Measurements from ENCODE around the gene ALG2.
A peak's percentile ranks its signal among the peaks of the same experiment; 100 is the strongest.

DNA sequence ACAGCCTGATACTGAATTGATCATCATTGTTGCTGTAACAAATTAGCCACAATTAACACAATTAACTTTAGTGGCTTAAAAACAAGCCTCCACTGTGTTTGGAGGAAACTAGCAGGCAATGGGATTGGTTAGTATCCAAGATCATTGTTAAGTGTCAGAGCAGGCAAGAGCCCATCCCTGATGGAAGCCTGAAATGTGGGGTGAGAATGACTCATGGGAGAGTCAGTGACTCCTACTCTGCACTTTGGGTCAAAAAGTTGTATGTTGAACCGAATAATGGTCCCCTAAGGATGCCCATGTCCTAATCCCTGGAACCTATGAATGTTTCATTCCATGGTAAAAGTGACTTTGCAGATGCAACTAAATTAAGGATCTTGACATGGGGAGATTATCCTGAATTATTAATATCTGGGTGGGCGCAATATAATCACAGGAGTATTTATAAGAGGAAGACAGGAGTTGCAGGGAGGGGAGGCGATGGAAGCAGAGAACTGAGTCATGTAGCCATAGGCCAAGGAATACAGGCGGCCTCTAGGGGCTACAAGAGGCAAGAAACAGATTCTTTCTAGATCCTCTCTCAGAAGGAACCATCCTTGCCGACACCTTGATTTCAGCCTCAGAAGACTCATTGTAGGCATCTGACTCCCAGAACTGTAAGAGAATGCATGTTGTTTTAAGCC lies 28.8 kb downstream of the ALG2 start:
- TF ChIP-seq, protein P1, sequence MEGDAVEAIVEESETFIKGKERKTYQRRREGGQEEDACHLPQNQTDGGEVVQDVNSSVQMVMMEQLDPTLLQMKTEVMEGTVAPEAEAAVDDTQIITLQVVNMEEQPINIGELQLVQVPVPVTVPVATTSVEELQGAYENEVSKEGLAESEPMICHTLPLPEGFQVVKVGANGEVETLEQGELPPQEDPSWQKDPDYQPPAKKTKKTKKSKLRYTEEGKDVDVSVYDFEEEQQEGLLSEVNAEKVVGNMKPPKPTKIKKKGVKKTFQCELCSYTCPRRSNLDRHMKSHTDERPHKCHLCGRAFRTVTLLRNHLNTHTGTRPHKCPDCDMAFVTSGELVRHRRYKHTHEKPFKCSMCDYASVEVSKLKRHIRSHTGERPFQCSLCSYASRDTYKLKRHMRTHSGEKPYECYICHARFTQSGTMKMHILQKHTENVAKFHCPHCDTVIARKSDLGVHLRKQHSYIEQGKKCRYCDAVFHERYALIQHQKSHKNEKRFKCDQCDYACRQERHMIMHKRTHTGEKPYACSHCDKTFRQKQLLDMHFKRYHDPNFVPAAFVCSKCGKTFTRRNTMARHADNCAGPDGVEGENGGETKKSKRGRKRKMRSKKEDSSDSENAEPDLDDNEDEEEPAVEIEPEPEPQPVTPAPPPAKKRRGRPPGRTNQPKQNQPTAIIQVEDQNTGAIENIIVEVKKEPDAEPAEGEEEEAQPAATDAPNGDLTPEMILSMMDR (IDR thresholded peaks at IDR 0.05; ENCODE audit: insufficient read depth, low read length), result peak; percentile 21
- TF ChIP-seq, protein P2, sequence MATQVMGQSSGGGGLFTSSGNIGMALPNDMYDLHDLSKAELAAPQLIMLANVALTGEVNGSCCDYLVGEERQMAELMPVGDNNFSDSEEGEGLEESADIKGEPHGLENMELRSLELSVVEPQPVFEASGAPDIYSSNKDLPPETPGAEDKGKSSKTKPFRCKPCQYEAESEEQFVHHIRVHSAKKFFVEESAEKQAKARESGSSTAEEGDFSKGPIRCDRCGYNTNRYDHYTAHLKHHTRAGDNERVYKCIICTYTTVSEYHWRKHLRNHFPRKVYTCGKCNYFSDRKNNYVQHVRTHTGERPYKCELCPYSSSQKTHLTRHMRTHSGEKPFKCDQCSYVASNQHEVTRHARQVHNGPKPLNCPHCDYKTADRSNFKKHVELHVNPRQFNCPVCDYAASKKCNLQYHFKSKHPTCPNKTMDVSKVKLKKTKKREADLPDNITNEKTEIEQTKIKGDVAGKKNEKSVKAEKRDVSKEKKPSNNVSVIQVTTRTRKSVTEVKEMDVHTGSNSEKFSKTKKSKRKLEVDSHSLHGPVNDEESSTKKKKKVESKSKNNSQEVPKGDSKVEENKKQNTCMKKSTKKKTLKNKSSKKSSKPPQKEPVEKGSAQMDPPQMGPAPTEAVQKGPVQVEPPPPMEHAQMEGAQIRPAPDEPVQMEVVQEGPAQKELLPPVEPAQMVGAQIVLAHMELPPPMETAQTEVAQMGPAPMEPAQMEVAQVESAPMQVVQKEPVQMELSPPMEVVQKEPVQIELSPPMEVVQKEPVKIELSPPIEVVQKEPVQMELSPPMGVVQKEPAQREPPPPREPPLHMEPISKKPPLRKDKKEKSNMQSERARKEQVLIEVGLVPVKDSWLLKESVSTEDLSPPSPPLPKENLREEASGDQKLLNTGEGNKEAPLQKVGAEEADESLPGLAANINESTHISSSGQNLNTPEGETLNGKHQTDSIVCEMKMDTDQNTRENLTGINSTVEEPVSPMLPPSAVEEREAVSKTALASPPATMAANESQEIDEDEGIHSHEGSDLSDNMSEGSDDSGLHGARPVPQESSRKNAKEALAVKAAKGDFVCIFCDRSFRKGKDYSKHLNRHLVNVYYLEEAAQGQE (IDR thresholded peaks at IDR 0.05; ENCODE audit: insufficient replicate concordance, low read depth), result no peak
- TF ChIP-seq GABPA (IDR thresholded peaks at IDR 0.05; ENCODE audit: low read depth), result no peak
- TF ChIP-seq POLR2AphosphoS5 (IDR thresholded peaks at IDR 0.05; ENCODE audit: low read depth), result no peak

All from HL-60 (cell line).